ENCODE measurements around the gene IL13. TPM values are rescaled to one million over a fixed set of nuclear protein-coding genes. Genes with fewer than 3 reads are reported as not detected.

Gene IL13
- total and polyA plus RNA-seq, 2 donors (not counting 3 experiments of a cell fraction or from before 2014, with no cell fraction given), result 0.06 TPM; not detected in 1

DNA sequence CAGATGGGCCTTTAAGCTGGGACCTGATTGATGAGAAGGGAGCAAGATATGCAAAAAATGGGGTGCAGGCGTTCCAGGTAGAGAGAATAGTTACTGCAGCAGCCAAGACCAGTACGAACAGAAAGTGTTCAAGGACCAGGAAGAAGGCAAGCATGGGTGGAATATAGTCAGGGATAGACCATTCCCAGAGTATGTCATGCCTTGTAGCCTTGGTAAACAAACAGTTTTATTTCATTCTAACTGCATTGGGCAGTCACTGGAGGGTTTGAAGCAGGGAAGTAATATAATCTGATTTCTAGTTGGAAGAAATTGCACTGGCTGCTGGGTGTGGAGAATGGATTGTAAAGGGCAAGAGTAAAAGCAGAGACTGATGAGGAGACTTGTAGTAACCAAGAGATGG lies 30.5 kb upstream of the IL13 start:
- no peak overlapping the region for H3K4me3 ChIP-seq (replicated peaks in 1 of 3; ENCODE audit: insufficient read depth in 1 of 3, low read depth in 1 of 3, low read length in 3 of 3)
- no peak for FAIRE-seq
- dilution Hi-C loops (cut with MboI; ENCODE audit: extremely low pct_ligation_motif_present, low sequenced_read_pairs), result no loop called here
- no peaks in the 10 kb centered on the region for H3K27me3 ChIP-seq (ENCODE audit: control insufficient read depth in 2 of 2, insufficient read depth in 2 of 2, low read length in 2 of 2)
- H3K9me1 ChIP-seq (replicated peaks; ENCODE audit: control insufficient read depth, extremely low read depth, insufficient read depth, low read length), result no peaks in the 10 kb centered on the region
- POLR2A ChIA-PET, result no interaction called here
- H3K4me1 ChIP-seq (ENCODE audit: control insufficient read depth, extremely low read depth, insufficient read depth, low read length), result peaks cover 7% of the 10 kb centered on the region
- TF ChIP-seq FOS (IDR thresholded peaks at IDR 0.05; ENCODE audit: borderline replicate concordance, insufficient read depth, low read length) (no peak), POLR2A (IDR thresholded peaks at IDR 0.05; ENCODE audit: low read depth, low read length) (no peak)
- CTCF ChIA-PET, result no interaction called here
- H3K36me3 ChIP-seq (ENCODE audit: control insufficient read depth in 2 of 2, extremely low read depth in 1 of 2, insufficient read depth in 2 of 2, low read length in 2 of 2), result no peaks in the 10 kb centered on the region
- no peaks in the 10 kb centered on the region for H3K79me2 ChIP-seq (ENCODE audit: control insufficient read depth, insufficient read depth, low read length)
- H3K9ac ChIP-seq (replicated peaks; ENCODE audit: extremely low read depth, insufficient read depth, low read length), result no peak overlapping the region
- no peak overlapping the region for H2AFZ ChIP-seq (ENCODE audit: low read depth, low read length)
- DNase-seq (ENCODE audit: low read depth, low spot score), result no peak
- H3K27ac ChIP-seq (ENCODE audit: insufficient read depth, low read depth, low read length), result no peak overlapping the region
- H4K20me1 ChIP-seq (replicated peaks; ENCODE audit: control insufficient read depth, extremely low read depth, insufficient read depth, low read length), result no peaks in the 10 kb centered on the region
- H3K9me3 ChIP-seq (replicated peaks; ENCODE audit: control insufficient read depth, insufficient read depth, low read length), result no peaks in the 10 kb centered on the region
- H3K4me2 ChIP-seq (ENCODE audit: insufficient read depth, low read length), result no peak overlapping the region
- BruUV-seq (replicated peaks), result no TSS peak
- intact Hi-C loops (cut with micrococcal nuclease), result loop anchor here (10.0 kb wide), 1 partner anchor 243 kb away; no protein-coding TSS in a partner anchor

GRCh38 chr5:132628814-132629213 lies 29.2 kb upstream of the IL13 start:
- ChIA-PET CTCF (interaction anchor here (1.0 kb wide), 1 partner anchor 10 kb away, joined by 5 read pairs; no protein-coding TSS in a partner anchor), POLR2A (no interaction called here)
- H3K9ac ChIP-seq (replicated peaks; ENCODE audit: extremely low read depth, insufficient read depth, low read length), result no peak overlapping the region
- TF ChIP-seq POLR2A (IDR thresholded peaks at IDR 0.05; ENCODE audit: low read depth, low read length), result no peak
- TF ChIP-seq MYC (IDR thresholded peaks at IDR 0.05; ENCODE audit: low read depth, low read length), result no peak
- no peak for TF ChIP-seq GATA2 (IDR thresholded peaks at IDR 0.05; ENCODE audit: insufficient read depth, insufficient read length, low read depth, low read length)
- TF ChIP-seq JUN (IDR thresholded peaks at IDR 0.05; ENCODE audit: borderline replicate concordance, insufficient read depth, insufficient read length, low read depth), result no peak
- no peak for TF ChIP-seq FOS (IDR thresholded peaks at IDR 0.05; ENCODE audit: borderline replicate concordance, insufficient read depth, low read length)
- no peak for TF ChIP-seq POLR2AphosphoS5 (IDR thresholded peaks at IDR 0.05; ENCODE audit: insufficient read depth, low read depth, low read length)
- no peak for TF ChIP-seq CTCF (IDR thresholded peaks at IDR 0.05; ENCODE audit: extremely low read depth in 1 of 2, insufficient read depth in 1 of 2, low read depth in 1 of 2, low read length in 2 of 2)
- TF ChIP-seq, protein P1, sequence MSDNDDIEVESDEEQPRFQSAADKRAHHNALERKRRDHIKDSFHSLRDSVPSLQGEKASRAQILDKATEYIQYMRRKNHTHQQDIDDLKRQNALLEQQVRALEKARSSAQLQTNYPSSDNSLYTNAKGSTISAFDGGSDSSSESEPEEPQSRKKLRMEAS (IDR thresholded peaks at IDR 0.05; ENCODE audit: insufficient read depth, insufficient read length), result no peak
- no peak for TF ChIP-seq EZH2 (IDR thresholded peaks at IDR 0.05; ENCODE audit: borderline replicate concordance, low read depth, low read length, severe bottlenecking)
- no peak overlapping the region for H2AFZ ChIP-seq (ENCODE audit: low read depth, low read length)
- H3K27ac ChIP-seq (ENCODE audit: insufficient read depth, low read depth, low read length), result no peak overlapping the region
- H3K4me2 ChIP-seq (ENCODE audit: insufficient read depth, low read length), result no peak overlapping the region
- H3K9me1 ChIP-seq (replicated peaks; ENCODE audit: control insufficient read depth, extremely low read depth, insufficient read depth, low read length), result no peaks in the 10 kb centered on the region
- no peak overlapping the region for H3K4me3 ChIP-seq (replicated peaks in 1 of 3; ENCODE audit: insufficient read depth in 1 of 3, low read depth in 1 of 3, low read length in 3 of 3)
- intact Hi-C loops (cut with micrococcal nuclease), result loop anchor here (10.0 kb wide), 1 partner anchor 244 kb away; no protein-coding TSS in a partner anchor
- peaks cover 7% of the 10 kb centered on the region for H3K4me1 ChIP-seq (ENCODE audit: control insufficient read depth, extremely low read depth, insufficient read depth, low read length)
- no peaks in the 10 kb centered on the region for H3K9me3 ChIP-seq (replicated peaks; ENCODE audit: control insufficient read depth, insufficient read depth, low read length)
- dilution Hi-C loops (cut with MboI; ENCODE audit: extremely low pct_ligation_motif_present, low sequenced_read_pairs), result no loop called here
- H3K36me3 ChIP-seq (ENCODE audit: control insufficient read depth in 2 of 2, extremely low read depth in 1 of 2, insufficient read depth in 2 of 2, low read length in 2 of 2), result no peaks in the 10 kb centered on the region
- BruUV-seq (replicated peaks), result no TSS peak
- no peaks in the 10 kb centered on the region for H4K20me1 ChIP-seq (replicated peaks; ENCODE audit: control insufficient read depth, extremely low read depth, insufficient read depth, low read length)
- H3K27me3 ChIP-seq (ENCODE audit: control insufficient read depth in 2 of 2, insufficient read depth in 2 of 2, low read length in 2 of 2), result no peaks in the 10 kb centered on the region
- FAIRE-seq, result no peak
- H3K79me2 ChIP-seq (ENCODE audit: control insufficient read depth, insufficient read depth, low read length), result no peaks in the 10 kb centered on the region
- no peak for DNase-seq (ENCODE audit: low read depth, low spot score)
